HG03378 (cell line): ENCODE results near the gene SLFN14.
"Not testable (repeated sequence)": the region's sequence is repeated elsewhere in the genome, so short reads cannot be mapped to it uniquely, and the experiment has no call there.

Experiments used
- ATAC-seq: cut with Tn5 transposase; IDR thresholded peaks from one replicate; pipeline ENCODE4 v1.9.1; 2021; ENCODE audit warnings: mild to moderate bottlenecking, moderate library complexity; ENCODE audit not compliant: unreplicated experiment

SLFN14 gene

GRCh38 chr17:35523296-35523695, 37.3 kb downstream of the SLFN14 start:
- ATAC-seq, result no peak

GRCh38 chr17:35521654-35522256, 38.9 kb downstream of the SLFN14 start:
- not testable (repeated sequence) for ATAC-seq

GRCh38 chr17:35521150-35521549, 39.5 kb downstream of the SLFN14 start:
- no peak for ATAC-seq

DNA sequence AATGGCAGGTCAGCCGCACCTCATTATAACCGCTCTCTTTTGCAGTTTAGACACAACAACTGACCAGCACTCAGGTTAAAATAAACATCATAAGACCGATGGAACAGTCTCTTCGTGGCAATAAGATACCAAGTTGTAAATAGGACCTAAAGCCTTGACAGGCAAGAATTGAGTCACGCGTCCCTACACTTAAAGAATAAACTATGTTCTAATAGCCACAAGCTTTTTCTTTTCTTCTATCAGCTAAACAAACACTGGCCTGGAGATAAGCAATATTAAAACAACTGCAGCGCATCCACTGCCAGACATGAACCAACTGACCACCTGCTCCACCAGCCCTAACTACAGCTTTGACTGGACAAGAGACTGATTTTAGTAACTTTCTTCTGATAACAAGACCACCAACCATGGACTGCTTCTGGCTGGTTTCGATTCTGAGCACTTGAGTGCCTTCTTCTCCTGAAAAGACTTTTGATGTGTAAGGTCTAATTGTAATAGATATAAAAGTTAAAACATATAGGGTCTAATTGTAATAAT, 40.6 kb downstream of the SLFN14 start:
- no peak for ATAC-seq

DNA sequence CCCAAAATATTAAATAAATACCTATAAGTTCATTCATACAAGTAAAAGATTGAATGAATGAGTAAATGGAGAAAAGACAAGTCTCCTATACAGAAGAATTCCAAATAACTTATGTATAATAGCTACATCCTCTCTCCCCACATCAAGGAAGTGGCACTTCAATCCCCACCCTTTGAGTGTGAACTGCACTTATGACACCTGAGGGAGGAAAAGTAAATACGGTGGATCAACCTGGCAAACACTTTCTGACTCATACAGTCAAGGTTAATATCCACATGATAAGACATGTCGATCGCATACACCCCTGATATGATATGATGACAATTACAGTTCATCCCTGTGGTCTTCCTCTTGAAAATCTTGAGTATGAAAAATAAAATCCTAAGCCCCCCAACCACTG, 41.2 kb downstream of the SLFN14 start:
- no peak for ATAC-seq

- ATAC-seq, result not testable (repeated sequence)
These were observed 42.2 kb downstream of the SLFN14 start for GRCh38 chr17:35518431-35518830.

GRCh38 chr17:35515027-35515426, 45.6 kb downstream of the SLFN14 start:
- ATAC-seq, result no peak

DNA sequence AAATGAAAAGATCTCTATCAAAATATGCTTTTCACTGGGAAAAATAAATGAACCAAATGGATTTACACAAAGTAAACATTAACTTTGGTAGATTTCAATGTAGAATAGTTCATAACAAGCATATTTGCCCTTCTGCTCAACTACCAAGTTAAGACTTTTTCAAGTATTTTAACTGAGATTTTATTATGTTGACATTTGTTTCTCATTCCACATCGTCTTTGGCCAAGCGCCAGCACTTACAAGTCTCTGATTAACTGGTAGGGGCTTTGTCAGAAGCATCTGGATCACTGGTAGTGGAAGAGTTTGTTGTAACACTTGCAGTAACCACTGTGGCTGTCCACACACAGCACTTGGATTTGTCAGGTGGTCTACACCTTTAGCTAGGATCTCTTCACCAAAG, 46.1 kb downstream of the SLFN14 start:
- no peak for ATAC-seq
